Measurements from ENCODE around the gene GGT6. TPM values are rescaled to one million over a fixed set of nuclear protein-coding genes. Genes with fewer than 3 reads are reported as not detected.

GGT6 gene
- total RNA-seq, 1 donor from 2014 or later: not detected

DNA sequence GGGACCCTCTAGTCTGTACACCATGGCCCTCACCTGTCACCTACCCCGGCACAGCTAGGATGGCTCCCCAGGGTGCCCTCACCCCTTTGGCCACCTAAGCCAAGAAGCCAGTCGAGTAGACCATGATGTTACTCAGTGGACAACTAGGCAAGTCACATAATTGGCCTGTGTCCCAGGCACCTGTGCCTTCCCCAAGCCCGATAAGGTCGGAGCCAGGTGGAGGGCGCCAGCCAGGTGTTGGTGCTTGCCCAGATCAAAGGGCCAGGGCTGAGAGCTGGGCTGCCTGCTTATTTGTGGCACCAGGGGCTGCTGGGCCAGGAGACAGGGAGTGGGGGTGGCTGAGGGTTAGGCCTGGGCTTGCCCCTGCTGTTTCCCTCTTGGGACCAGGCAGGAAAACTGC lies 44.9 kb downstream of the GGT6 start:
- peaks cover 6% of the 10 kb centered on the region for H3K36me3 Mint-ChIP-seq (ENCODE audit: low read depth, unreplicated experiment)
- no peak overlapping the region for H3K4me3 Mint-ChIP-seq (ENCODE audit: unreplicated experiment)
- Histone ChIP-seq H3K36me3 (ENCODE audit: insufficient read depth, low read length) (no peaks in the 10 kb centered on the region), H3K79me2 (ENCODE audit: insufficient read depth, low read length) (no peaks in the 10 kb centered on the region), H4K20me1 (ENCODE audit: insufficient read depth, low read length) (no peaks in the 10 kb centered on the region), H3K4me1 (ENCODE audit: insufficient read depth, low read length) (no peaks in the 10 kb centered on the region), H3K9ac (ENCODE audit: low read length) (no peak overlapping the region), H3K9me3 (ENCODE audit: insufficient read depth, low read depth, low read length) (no peaks in the 10 kb centered on the region), H3K4me2 (ENCODE audit: low read length) (no peak overlapping the region), H3K27ac (ENCODE audit: low read depth, low read length) (no peak overlapping the region), H3K4me3 (ENCODE audit: insufficient read depth, low read depth, low read length) (no peak overlapping the region), H2AFZ (ENCODE audit: low read depth, low read length) (no peak overlapping the region), H3K27me3 (ENCODE audit: insufficient read depth, low read length) (no peaks in the 10 kb centered on the region)
- DNase-seq (ENCODE audit: low read depth) (no peak), FAIRE-seq (no peak)
- H3K9me3 Mint-ChIP-seq (ENCODE audit: unreplicated experiment): peaks cover 5% of the 10 kb centered on the region
- no peak for TF ChIP-seq EZH2 (IDR thresholded peaks at IDR 0.05; ENCODE audit: insufficient read depth, low read length)
- TF ChIP-seq, protein P1, sequence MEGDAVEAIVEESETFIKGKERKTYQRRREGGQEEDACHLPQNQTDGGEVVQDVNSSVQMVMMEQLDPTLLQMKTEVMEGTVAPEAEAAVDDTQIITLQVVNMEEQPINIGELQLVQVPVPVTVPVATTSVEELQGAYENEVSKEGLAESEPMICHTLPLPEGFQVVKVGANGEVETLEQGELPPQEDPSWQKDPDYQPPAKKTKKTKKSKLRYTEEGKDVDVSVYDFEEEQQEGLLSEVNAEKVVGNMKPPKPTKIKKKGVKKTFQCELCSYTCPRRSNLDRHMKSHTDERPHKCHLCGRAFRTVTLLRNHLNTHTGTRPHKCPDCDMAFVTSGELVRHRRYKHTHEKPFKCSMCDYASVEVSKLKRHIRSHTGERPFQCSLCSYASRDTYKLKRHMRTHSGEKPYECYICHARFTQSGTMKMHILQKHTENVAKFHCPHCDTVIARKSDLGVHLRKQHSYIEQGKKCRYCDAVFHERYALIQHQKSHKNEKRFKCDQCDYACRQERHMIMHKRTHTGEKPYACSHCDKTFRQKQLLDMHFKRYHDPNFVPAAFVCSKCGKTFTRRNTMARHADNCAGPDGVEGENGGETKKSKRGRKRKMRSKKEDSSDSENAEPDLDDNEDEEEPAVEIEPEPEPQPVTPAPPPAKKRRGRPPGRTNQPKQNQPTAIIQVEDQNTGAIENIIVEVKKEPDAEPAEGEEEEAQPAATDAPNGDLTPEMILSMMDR (IDR thresholded peaks at IDR 0.05; ENCODE audit: insufficient read depth, low read depth, low read length): no peak
- no peaks in the 10 kb centered on the region for H3K4me1 Mint-ChIP-seq (ENCODE audit: low read depth, unreplicated experiment)
- H3K27ac Mint-ChIP-seq (ENCODE audit: unreplicated experiment): no peak overlapping the region
- H3K27me3 Mint-ChIP-seq (ENCODE audit: low read depth, unreplicated experiment): peaks cover 21% of the 10 kb centered on the region

DNA sequence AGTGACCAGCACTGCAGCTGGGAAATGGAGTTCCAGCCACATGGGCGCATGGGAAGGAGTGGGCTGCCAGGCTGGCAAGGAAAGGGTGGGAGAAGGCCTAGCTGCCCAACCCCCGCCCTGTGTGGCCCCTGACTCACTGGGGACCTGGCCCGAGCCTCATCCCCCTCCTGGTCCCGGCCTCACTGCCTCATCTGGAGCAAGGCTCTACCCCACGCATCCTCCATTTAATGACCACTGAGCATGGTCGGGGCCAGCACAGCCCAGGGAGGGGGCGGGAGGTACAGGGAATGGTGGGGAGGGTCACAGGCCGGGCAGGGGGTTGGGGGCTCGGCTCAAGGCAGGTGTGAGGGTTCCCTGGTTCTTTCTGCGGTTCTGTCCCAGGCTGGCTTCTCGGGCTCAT lies 45.6 kb downstream of the GGT6 start:
- no peak for FAIRE-seq
- H3K4me3 Mint-ChIP-seq (ENCODE audit: unreplicated experiment): no peak overlapping the region
- no peak overlapping the region for H3K4me3 ChIP-seq (ENCODE audit: insufficient read depth, low read depth, low read length)
- no peak for DNase-seq (ENCODE audit: low read depth)
- no peaks in the 10 kb centered on the region for H3K4me1 Mint-ChIP-seq (ENCODE audit: low read depth, unreplicated experiment)
- no peaks in the 10 kb centered on the region for H3K79me2 ChIP-seq (ENCODE audit: insufficient read depth, low read length)
- peaks cover 4% of the 10 kb centered on the region for H3K9me3 Mint-ChIP-seq (ENCODE audit: unreplicated experiment)
- H3K9me3 ChIP-seq (ENCODE audit: insufficient read depth, low read depth, low read length): no peaks in the 10 kb centered on the region
- no peaks in the 10 kb centered on the region for H3K27me3 ChIP-seq (ENCODE audit: insufficient read depth, low read length)
- H3K27ac ChIP-seq (ENCODE audit: low read depth, low read length): no peak overlapping the region
- H3K27me3 Mint-ChIP-seq (ENCODE audit: low read depth, unreplicated experiment): peaks cover 22% of the 10 kb centered on the region
- TF ChIP-seq, protein P1 (IDR thresholded peaks at IDR 0.05; ENCODE audit: insufficient read depth, low read depth, low read length): no peak
- TF ChIP-seq EZH2 (IDR thresholded peaks at IDR 0.05; ENCODE audit: insufficient read depth, low read length): no peak
- H3K36me3 ChIP-seq (ENCODE audit: insufficient read depth, low read length): no peaks in the 10 kb centered on the region
- H4K20me1 ChIP-seq (ENCODE audit: insufficient read depth, low read length): no peaks in the 10 kb centered on the region
- H3K4me2 ChIP-seq (ENCODE audit: low read length): no peak overlapping the region
- H3K9ac ChIP-seq (ENCODE audit: low read length): no peak overlapping the region
- peaks cover 6% of the 10 kb centered on the region for H3K36me3 Mint-ChIP-seq (ENCODE audit: low read depth, unreplicated experiment)
- H3K4me1 ChIP-seq (ENCODE audit: insufficient read depth, low read length): peaks cover 1% of the 10 kb centered on the region
- no peak overlapping the region for H2AFZ ChIP-seq (ENCODE audit: low read depth, low read length)
- H3K27ac Mint-ChIP-seq (ENCODE audit: unreplicated experiment): no peak overlapping the region

DNA sequence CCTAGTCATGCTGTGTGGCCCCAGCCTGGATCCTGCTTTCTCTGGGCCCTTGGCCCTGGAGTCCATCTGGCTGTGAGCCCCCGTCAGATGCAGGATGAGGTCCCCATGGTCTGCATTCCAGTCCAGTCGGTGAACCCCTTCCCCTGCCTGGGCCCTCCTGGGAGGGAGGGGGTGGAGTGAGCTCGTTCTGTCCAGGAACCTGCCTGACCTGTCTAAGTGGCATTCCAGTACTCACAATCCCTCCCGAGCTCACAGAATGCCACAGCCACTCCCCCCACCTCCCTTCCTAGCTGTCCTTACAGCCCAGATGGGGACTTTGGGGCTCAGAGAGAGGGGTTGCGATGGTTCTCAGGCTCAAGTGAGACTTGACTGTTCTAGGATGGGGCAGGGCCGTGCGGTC lies 46.2 kb downstream of the GGT6 start:
- H3K27me3 Mint-ChIP-seq (ENCODE audit: low read depth, unreplicated experiment): peaks cover 28% of the 10 kb centered on the region
- H3K9me3 ChIP-seq (ENCODE audit: insufficient read depth, low read depth, low read length): no peaks in the 10 kb centered on the region
- peaks cover 7% of the 10 kb centered on the region for H3K4me1 ChIP-seq (ENCODE audit: insufficient read depth, low read length)
- FAIRE-seq (no peak), DNase-seq (ENCODE audit: low read depth) (no peak)
- no peak overlapping the region for H3K27ac ChIP-seq (ENCODE audit: low read depth, low read length)
- H2AFZ ChIP-seq (ENCODE audit: low read depth, low read length): no peak overlapping the region
- no peaks in the 10 kb centered on the region for H3K4me1 Mint-ChIP-seq (ENCODE audit: low read depth, unreplicated experiment)
- no peak overlapping the region for H3K27ac Mint-ChIP-seq (ENCODE audit: unreplicated experiment)
- no peak overlapping the region for H3K4me3 Mint-ChIP-seq (ENCODE audit: unreplicated experiment)
- H3K9ac ChIP-seq (ENCODE audit: low read length): no peak overlapping the region
- H3K4me3 ChIP-seq (ENCODE audit: insufficient read depth, low read depth, low read length): no peak overlapping the region
- peaks cover 8% of the 10 kb centered on the region for H3K9me3 Mint-ChIP-seq (ENCODE audit: unreplicated experiment)
- no peaks in the 10 kb centered on the region for H3K36me3 ChIP-seq (ENCODE audit: insufficient read depth, low read length)
- no peaks in the 10 kb centered on the region for H3K79me2 ChIP-seq (ENCODE audit: insufficient read depth, low read length)
- H4K20me1 ChIP-seq (ENCODE audit: insufficient read depth, low read length): no peaks in the 10 kb centered on the region
- no peak for TF ChIP-seq EZH2 (IDR thresholded peaks at IDR 0.05; ENCODE audit: insufficient read depth, low read length)
- TF ChIP-seq, protein P1 (IDR thresholded peaks at IDR 0.05; ENCODE audit: insufficient read depth, low read depth, low read length): no peak
- H3K27me3 ChIP-seq (ENCODE audit: insufficient read depth, low read length): no peaks in the 10 kb centered on the region
- no peak overlapping the region for H3K4me2 ChIP-seq (ENCODE audit: low read length)
- peaks cover 6% of the 10 kb centered on the region for H3K36me3 Mint-ChIP-seq (ENCODE audit: low read depth, unreplicated experiment)

All from astrocyte (in vitro differentiated cells and primary cell).